ENCODE results near the gene TRIM17.

The TRIM17 gene, protein sequence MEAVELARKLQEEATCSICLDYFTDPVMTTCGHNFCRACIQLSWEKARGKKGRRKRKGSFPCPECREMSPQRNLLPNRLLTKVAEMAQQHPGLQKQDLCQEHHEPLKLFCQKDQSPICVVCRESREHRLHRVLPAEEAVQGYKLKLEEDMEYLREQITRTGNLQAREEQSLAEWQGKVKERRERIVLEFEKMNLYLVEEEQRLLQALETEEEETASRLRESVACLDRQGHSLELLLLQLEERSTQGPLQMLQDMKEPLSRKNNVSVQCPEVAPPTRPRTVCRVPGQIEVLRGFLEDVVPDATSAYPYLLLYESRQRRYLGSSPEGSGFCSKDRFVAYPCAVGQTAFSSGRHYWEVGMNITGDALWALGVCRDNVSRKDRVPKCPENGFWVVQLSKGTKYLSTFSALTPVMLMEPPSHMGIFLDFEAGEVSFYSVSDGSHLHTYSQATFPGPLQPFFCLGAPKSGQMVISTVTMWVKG

DNA sequence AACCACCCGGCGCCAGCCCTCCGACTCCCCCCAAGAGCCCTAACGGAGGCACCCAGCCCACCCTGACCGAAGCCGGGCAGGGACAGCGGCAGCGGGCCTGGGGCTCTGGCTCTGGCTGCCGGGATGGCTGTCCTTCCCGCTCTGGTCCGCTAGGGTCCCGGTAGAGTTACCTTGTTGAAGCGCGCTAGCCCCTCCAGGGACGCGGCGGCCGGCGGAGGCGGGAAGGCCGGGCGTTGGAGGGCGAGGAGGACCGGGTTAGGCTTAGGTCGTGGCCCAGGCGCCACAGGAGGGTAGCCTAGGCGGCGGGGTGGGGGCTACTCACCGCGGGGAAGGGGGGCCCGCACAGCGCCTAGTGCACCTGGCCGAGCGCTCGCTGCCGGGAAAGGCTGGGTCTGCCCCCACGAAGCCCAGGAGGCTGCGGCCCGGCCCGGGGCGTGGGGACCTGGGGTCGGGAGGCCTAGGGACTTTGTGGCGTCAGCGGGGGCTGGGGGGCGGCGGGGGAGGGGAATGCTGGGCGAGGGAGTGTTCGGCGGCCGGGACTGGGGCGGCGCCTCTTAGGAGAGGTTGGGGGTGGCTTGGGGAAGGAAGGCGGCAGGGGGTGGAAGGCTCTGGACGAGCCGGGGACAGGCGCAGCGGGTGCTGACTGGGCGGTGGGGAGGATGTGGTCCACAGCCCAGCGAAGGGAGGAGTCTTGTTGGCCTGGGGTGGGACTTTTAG lies at the start of gene TRIM17:
Gene TRIM17, minus strand, starts transcription at position 645 of the 717 bp plus-strand sequence. CDS start 1,789 bp downstream, outside the sequence.
- no peak for DNase-seq

DNA sequence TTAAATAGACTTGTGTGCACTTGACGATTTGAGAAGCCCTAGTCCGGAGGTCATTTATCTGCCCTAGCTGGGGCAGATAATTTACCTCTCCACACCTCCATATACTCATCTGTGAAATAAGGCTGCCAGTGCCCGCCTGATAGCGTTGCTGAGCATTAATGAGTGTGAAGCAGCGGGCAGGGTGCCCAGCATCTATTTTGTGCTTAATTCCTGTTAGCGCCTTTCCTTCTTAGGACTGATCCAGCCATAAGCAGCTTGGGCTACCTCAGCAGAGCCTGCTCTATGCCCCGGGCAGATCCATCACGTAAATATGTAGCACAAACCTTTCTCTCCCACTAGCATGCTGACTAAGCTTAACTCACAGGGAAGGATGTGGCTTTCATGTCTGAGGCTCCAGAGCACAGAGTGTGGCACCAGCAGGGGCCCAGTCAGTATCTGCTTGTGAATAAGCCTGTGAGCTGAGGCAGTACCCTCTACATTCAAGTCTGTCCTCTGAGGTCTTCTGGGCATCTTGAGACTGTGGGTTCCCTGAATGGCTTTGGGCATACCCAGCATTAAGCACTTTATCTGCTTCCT lies 49.0 kb upstream of the TRIM17 start:
- no peak for DNase-seq

DNA sequence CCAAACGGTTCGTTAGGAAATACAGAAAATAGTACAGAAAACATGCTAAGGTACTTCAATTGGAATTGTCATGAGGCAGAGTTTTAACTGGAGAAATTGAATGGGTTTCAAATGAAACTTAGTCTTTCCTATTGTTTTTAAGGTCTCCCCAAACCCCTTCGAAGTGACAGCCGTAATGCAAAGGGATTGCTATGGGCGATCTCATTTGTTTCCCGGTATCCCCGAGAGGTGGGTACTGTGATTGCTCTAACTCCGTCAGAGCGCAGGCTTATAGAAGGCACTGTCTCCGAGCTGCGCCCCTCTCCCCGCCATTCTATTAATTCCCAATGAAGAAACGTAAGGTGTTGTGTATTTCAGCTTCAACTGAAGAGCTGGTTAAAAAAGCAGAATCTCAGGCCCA lies 48.5 kb upstream of the TRIM17 start:
- no peak for DNase-seq

DNA sequence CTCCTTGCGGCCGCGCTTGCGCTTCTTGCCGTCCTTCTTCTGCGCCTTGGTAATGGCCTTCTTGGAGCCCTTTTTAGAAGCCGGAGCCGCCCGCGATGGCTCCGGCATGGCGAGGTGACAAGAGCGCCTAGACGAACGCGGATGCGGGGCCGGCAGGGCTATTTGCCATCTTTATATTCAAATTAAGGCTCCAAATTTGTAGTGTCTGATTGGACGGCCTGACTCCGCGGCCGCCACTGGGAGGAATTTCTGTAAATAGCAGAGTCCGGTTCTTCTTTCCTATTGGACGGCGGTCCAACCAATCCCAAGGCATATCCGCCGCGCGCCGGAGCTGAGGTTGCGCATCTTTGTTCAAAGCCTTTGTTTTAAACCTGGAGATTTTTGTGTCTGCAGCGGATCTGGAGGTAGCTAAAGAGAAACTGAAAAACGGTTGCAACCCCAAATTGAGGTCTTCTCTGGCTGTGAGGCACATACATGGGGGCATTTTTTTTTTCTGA lies 47.9 kb upstream of the TRIM17 start:
- DNase-seq = no peak

DNA sequence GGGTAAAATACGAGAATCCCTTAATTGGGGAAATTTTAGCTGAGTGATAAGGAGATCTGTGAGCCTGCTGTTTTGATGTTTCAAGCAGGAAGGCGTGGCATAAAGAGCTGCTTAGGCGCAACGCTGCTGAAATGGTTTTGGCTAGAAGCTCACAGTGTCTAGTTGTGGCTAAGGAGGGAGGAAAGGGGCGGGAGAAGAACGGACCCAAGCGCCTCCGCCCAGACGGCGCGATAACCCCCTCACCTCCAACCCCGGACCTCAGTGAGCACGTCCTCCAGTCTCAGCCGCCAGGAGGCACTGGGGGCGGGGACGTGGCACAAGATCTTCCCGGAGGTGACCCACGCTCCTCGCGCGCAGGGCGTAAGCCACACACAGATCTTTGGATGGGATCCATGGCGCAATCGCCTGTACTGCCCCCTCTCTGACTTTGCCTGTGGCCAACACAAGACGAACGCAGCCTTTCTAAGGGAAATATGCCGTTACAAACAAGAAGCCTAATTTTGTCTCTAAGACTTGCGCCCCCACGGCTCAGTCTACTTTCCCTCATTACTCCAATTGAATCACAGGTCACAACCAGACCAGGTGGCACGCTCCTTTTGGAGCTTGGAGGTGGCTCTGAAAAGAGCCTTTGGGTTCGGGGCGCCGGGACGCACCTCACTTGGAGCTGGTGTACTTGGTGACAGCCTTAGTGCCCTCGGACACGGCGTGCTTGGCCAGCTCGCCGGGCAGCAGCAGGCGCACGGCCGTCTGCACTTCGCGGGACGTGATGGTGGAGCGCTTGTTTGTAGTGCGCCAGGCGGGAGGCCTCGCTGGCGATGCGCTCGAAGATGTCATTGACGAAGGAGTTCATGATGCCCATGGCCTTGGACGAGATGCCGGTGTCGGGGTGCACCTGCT lies 47.1 kb upstream of the TRIM17 start:
- no peak for DNase-seq

DNA sequence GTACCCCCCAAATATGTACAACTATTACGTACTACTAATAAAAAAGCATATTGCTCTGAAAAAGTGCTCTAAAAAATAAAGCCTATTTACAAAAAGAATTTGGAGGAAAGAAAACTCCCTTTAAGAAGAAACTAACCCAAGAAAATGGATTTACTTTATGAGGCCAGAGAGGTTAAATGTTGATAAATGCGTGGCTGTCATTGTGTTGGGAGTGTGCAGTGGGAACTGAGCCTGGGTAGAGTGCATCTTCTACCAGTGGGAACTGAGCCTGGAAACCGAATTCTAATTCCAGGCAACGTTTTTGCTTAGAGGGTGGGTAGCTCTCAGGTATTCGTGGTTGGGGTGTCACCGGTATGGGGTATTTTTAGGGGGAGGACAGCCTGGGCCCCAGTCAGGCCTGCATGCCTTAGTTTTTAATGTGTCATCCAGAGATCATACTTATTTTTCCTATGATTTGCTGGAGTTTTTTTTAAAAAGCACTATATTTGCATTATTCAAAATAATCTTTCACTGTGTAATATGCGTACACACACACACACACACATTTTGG lies 46.4 kb upstream of the TRIM17 start:
- DNase-seq = no peak

DNA sequence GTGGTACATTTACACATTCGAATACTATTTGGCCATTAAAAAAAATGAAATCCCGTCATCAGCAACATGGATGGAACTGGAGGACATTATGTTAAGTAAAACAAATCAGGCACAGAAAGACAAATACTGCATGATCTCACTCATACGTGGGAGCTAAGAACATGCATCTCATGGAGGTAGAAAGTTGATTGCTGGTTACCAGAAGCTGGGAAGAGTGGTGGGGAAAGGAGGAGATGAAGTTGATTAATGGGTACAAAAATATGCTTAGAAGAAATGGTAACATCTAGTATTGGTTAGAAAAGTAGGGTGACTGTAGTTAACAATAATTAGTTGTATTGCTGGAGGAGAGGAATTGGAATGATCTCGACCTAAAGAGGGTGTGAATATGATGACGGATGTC lies 45.9 kb upstream of the TRIM17 start:
- no peak for DNase-seq

DNA sequence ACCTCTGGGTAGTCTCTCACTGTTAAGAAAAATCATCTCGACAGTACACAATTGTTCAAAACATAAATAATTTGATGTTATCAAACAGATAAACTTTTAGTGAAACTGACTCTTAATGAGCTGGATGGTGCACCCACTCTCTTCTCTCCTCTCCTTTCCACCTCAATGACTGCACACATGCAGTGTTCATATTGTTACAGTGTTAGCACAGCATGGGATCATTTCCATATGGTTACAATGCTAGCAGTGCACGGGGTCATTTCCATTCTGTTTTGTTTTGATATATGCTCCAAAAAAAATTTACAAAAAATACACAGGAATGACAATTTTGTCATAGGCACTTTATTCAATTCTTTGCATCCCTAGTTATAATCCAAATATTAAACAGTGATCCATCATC lies 44.2 kb upstream of the TRIM17 start:
- no peak for DNase-seq

DNA sequence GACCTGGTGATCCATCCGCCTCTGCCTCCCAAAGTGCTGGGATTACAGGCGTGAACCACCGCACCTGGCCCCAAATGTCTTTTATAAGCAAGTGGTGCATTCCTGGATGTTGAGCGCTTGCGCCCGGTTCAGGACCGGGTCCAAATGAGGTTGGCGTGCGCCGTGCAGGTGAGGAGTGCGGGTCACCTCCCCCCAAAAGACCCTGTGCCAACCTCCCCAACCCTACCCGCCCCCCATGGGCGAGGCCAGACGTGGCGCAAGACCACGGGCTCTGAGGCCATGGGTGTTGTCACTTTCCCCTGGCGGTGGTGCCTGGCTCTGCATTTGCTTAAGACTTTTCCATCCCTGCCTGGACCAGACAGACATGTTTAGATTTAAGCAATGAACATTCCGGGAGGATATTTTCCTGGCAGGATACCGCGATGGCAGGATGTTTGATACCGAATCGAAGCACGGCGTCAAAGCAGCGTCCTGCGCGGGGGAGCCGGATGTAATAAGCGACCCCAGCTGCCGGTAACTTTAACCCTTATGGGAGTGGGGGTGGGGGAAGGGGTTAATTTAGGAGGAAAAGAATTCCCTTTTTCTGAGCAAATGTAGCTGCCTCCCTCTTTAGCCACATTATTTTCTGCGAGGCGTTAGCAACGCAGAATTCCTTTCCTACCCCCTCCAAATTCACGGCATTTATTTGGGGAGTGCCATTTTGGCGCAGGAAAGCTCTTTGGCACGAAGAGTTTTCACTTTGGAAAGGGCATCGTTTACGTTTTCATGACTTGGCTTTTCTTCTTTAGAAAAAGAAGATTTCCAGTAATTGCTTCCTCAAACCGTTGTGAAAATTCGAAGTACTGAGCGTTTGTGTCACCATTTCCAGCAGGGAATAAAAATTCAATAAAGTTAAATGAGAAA lies 42.7 kb upstream of the TRIM17 start:
- DNase-seq = peak; percentile 7 to 20

DNA sequence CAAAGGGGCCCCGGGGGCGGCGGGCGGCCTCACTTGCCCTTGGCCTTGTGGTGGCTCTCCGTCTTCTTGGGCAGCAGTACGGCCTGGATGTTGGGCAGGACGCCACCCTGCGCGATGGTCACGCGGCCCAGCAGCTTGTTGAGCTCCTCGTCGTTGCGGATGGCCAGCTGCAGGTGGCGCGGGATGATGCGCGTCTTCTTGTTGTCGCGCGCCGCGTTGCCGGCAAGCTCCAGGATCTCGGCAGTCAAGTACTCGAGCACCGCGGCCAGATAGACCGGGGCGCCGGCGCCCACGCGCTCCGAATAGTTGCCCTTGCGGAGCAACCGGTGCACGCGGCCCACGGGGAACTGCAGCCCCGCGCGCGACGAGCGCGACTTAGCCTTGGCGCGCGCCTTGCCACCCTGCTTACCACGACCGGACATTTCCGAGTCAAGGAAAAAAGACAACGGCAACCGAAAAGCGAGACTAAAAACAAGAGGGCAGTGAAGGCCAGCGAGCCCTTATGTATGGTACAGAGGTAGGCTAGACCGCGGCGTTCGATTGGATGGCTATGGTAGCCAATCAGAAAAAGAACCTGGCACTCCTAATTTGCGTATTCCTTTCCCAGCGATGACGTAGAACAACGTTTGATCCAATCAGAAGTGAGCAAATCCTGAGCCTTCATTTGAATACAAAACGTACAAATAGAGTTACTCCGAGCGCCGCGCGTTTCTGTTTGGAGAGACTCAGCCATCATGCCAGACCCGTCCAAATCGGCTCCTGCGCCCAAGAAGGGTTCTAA lies 40.9 kb upstream of the TRIM17 start:
- DNase-seq = peak; percentile 73 to 80

DNA sequence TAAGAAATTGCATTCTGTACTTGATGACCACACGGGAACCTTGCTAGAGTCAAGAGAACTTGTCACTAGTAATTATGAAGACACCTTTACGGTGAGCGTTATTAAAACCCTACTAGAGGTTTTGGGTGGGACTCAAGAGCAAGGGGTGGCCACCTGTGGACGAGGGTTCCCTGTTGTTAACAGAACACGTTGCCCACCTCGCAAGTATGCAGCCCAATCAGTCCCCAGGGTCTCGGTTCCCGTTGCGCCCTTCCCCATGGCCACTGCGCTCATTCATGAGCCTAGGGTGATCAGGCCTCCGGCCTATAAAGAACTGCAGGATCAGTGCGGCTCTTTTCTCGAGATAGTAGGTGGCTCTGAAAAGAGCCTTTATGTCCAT lies 40.3 kb upstream of the TRIM17 start:
- peak in 1 of 2 experiments; percentile 41 for DNase-seq

DNA sequence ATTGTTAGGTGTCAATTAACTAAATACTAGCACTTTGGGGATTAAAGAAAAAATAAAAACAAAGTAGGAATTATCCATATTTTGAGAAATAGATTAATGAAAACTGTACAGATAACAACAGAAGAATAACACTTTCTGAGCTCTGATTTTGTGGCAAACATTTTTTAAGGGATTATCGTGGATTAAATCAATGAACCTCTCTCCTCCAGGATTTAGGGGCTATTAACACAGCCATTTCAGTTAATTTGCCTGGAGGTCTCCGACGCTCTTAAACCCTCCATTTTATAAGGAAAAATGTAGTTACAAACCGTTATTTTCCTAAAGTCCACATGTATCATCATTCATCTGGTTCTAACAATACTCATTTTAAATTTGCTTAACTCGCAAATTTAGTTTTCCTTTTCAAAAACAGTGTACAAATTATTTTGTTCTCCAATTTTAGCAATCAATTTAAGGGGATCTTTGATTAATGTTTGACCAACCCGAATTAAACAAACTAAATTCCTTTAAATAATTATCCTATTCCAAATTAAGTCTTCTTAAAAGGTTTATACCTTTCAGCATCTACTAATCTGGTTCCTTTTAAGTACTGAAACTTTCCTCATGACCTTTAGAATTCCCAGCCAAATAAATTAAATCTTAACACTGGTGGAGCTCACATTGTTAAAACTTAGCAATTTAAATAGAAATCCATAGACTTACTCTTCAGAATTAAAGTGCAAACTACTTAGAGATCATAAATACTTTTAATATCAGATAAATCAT lies 39.8 kb upstream of the TRIM17 start:
- no peak for DNase-seq

DNA sequence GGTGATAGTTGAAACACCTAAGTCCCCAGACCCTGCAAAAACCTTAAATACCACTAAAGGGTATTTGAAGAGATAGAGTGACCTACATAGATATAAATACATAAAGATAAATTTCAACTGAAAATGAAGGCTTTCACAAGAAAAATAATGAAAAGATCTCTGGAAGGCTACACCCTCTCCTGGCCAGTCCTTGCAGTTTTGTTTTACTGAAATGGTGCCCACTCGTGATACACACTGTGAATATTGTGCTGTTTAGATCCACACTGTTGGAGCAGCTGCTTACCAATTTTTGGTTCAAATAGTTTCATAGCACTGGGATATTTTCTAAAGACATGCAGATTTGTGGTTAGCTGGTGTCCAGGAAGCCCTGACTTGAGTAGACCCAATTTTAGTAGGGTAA lies 39.1 kb upstream of the TRIM17 start:
- no peak for DNase-seq

DNA sequence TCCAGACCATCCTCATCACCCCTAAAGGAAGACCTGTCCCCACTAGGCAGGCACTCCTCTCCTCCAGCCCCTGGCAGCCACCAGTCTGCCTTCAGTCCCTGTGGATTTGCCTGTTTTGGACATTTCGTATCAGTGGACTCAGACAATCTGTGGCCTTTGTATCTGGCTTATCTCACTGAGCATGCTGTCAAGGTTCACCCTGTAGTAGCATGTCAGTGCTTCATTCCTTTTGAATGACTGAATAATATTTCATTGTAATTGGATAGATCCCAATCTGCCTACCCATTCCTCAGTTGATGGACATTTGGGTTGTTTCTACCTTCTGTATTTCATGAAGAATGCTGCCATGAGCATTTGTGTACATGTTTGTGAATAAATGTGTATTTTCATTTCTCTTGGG lies 37.6 kb upstream of the TRIM17 start:
- DNase-seq = no peak

DNA sequence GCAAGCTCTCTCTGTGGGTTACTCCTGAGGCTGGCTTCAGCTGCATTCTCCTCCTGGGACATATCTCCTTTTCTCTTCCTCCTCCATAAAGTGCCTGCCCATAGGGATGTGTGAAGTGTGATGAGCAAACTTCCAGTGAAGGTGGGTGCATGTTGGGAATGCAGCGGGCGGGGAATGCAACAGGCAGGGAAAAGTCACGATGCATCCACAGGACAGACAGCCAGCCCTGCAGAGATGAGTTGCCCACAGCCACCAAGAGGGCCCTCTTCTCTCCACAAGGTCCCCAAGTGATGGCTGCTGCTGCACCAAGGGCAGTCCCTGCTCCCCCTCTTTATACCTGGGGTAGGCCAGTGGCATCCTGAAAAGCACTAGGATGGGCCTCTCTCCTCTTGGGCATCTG lies 37.0 kb upstream of the TRIM17 start:
- no peak for DNase-seq

DNA sequence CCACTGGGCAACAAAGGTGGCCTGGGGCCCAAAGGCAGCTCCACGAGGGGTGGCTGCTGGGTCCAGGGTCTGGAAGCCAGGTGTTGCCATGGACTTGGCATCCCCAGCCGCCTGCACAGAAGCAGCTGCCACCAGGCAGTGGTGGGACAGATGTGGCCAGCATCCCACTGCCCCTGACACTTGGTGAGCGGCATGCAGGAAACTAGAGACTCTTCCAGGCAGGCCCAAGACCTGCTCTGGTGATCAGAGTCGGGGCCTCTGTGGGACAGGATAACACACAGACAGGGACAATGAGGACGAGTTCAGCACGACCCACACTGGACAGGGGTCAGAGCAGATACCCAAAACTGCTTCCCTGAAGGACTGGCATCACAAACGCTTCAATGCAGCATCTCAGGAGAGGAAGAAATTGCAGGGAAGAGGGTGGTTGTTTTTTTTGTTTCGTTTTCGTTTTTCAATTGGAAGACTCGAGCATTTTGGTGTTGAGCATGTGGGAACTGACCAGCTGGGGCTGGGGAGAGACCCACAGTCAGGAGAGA lies 36.4 kb upstream of the TRIM17 start:
- no peak for DNase-seq

DNA sequence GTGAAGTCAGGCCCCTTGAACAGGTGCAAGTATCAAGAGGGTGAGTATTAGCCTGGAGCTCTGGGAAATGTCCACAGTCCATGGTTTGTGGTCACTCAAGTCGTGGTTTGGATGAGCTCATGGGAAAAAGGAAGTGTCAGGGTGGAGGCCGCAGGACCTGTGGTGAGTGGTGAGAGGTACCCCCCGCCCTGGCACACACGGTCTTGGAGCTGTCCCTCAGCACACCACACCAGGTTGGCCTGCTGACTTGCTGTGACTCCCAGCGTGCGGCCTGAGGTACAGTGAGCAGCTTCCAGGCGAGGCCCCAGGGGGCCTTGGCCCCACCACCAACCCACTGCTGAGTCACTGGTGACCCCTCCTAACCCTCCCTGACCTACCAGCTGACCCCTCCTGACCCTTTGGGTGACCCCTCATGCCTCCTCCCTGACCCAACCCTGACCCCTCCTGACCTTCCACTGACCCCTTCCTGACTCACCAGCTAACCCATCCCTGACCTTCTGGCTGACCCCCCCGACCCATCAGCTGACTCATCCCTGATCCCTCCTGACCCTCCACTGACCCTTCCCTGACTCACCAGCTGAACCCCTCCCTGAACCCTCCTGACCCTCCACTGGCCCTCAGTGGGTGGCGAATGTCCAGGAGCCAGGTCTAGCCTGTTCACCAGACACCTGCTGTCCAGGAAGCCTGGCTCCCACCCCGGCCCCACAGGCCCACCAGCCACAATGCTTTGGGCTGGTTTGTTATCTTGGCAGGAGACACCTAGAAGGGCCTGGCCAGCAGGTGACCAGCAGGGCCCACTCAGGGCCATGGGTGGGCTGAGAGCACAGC lies 35.7 kb upstream of the TRIM17 start:
- DNase-seq = no peak

DNA sequence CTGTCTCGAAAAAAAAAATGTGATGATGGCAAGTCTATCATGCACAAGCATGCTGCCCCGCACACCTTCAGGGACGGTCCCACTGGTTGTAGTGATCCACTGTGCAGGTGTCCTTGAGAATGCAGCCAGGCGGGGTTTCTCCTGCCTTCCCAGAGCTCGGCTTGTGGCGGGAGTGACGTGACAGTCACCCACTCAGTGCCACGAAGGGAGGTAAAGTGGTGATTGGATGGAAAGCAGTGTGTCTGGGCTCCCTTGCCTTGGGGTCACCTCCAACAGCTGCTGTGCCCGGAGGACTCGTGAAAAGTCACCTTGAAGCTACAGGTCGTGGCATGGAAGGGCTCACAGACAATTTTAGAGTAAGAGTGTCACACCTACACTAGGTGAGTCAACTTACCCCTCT lies 33.5 kb upstream of the TRIM17 start:
- DNase-seq = no peak

All from NCI-H187 (cell line).